Epithelial cell of proximal tubule (primary cell): ENCODE results near the gene SSBP2. TPM values are rescaled to one million over a fixed set of nuclear protein-coding genes. Genes with fewer than 3 reads are reported as not detected.
A peak's percentile ranks its signal among the peaks of the same experiment; 100 is the strongest.

Experiments
- DNase-seq: peaks from one replicate; pipeline ENCODE4 v3.0.0-alpha.2; 2011; ENCODE audit warnings: low read depth
- H3K4me3 ChIP-seq: 2 replicates; pipeline ENCODE4 v1.5.1; 2011; ENCODE audit warnings: low read depth, mild to moderate bottlenecking, low read length
- CTCF ChIP-seq: conservative IDR thresholded peaks from 2 replicates; pipeline ENCODE4 v1.5.1; 2012; ENCODE audit warnings: low read depth, mild to moderate bottlenecking, low read length
- total RNA-seq: library from RNA; depleted of rRNA; stranded (reverse); fragments of >200 nt; gene quantifications from 2 replicates; pipeline ENCODE4 v1.2.3, GENCODE V29; 2015

Gene SSBP2
- total RNA-seq, 1 donor from 2014 or later, result 3.9 TPM

- peak; percentile 86 for DNase-seq
- no peak for TF ChIP-seq CTCF
- H3K4me3 ChIP-seq, result no peak overlapping the region
Observed at GRCh38 chr5:81755320-81755719, 4.4 kb upstream of the SSBP2 start.

- DNase-seq, result no peak
- TF ChIP-seq CTCF, result no peak
Observed at GRCh38 chr5:81754621-81755020, 3.7 kb upstream of the SSBP2 start.

GRCh38 chr5:81753429-81753828, 2.5 kb upstream of the SSBP2 start:
- no peak for DNase-seq
- no peak for TF ChIP-seq CTCF

More at GRCh38 chr5:81754621-81755020, 3.7 kb upstream of the SSBP2 start:
- no peak overlapping the region for H3K4me3 ChIP-seq

GRCh38 chr5:81752644-81752963, 1.7 kb upstream of the SSBP2 start:
- no peak overlapping the region for H3K4me3 ChIP-seq
- no peak for DNase-seq
- TF ChIP-seq CTCF, result no peak

More at GRCh38 chr5:81753429-81753828, 2.5 kb upstream of the SSBP2 start:
- no peak overlapping the region for H3K4me3 ChIP-seq

GRCh38 chr5:81751836-81752643, 1.1 kb upstream of the SSBP2 start:
- no peak for DNase-seq
- H3K4me3 ChIP-seq, result peak overlapping the region; percentile 64
- no peak for TF ChIP-seq CTCF

- TF ChIP-seq CTCF, result no peak
- no peak for DNase-seq
- H3K4me3 ChIP-seq, result peak overlapping the region; percentile 82
Observed at GRCh38 chr5:81750308-81751008, 439 bp downstream of the SSBP2 start.
